H1 (cell line): ENCODE results near the gene CCT6B. TPM values are rescaled to one million over a fixed set of nuclear protein-coding genes. Genes with fewer than 3 reads are reported as not detected.
A peak's percentile ranks its signal among the peaks of the same experiment; 100 is the strongest.

ENCODE experiments used
- EGR1 ChIP-seq: IDR thresholded peaks from 2 replicates; pipeline ENCODE4 v1.6.1; 2011; ENCODE audit warnings: low read depth, low read length, borderline replicate concordance
- GABPA ChIP-seq: IDR thresholded peaks from 2 replicates; pipeline ENCODE4 v1.6.1; 2011; ENCODE audit warnings: mild to moderate bottlenecking, low read length, moderate library complexity, borderline replicate concordance; ENCODE audit not compliant: insufficient read depth
- HDAC6 ChIP-seq: IDR thresholded peaks from one replicate; pipeline ENCODE4 v1.7.1; 2012; ENCODE audit warnings: low read depth, mild to moderate bottlenecking, inconsistent platforms, low read length, moderate library complexity
- RBBP5 ChIP-seq: IDR thresholded peaks from 2 replicates; pipeline ENCODE4 v1.7.1; 2012; ENCODE audit warnings: low read depth, mild to moderate bottlenecking, inconsistent platforms, low read length, moderate library complexity, borderline replicate concordance
- RXRA ChIP-seq: IDR thresholded peaks from 2 replicates; pipeline ENCODE4 v1.6.1; 2011; ENCODE audit warnings: low read depth, mild to moderate bottlenecking, low read length, moderate library complexity; ENCODE audit not compliant: insufficient read depth
- SP2 ChIP-seq: IDR thresholded peaks from 2 replicates; pipeline ENCODE4 v1.6.1; 2012; ENCODE audit warnings: mild to moderate bottlenecking, low read length, inconsistent platforms
- SRF ChIP-seq: IDR thresholded peaks from 2 replicates; pipeline ENCODE4 v1.6.1; 2011; ENCODE audit warnings: mild to moderate bottlenecking, low read depth, low read length, moderate library complexity
- TEAD4 ChIP-seq: IDR thresholded peaks from 2 replicates; pipeline ENCODE4 v1.6.1; 2012; ENCODE audit warnings: low read depth, low read length, inconsistent platforms, mixed read lengths
- ZNF274 ChIP-seq: IDR thresholded peaks from 2 replicates; pipeline ENCODE4 v1.7.0; 2012; ENCODE audit warnings: low read length, borderline replicate concordance; ENCODE audit errors: extremely low read depth
- polyA plus RNA-seq, 7 experiments: library from polyadenylated mRNA; depleted of rRNA in 3 of 7; stranded (reverse) in 5 of 7; unstranded in 2 of 7; fragments of >200 nt in 5 of 7; fragments of 200-250 nt in 2 of 7; gene quantifications; 1 replicate in 5 of 7; 2 replicates in 1 of 7; 4 replicates in 1 of 7; pipeline versions ENCODE4 v1.2.1 to v1.2.3, GENCODE V29; 2011 to 2013; ENCODE audit warnings: missing spikeins in 2 of 7, mixed read lengths in 2 of 7
- total RNA-seq: library from RNA; stranded (reverse); fragmentation: NEBNext Ultra II Directional; extraction: Animal tissue kit (Norgen Biotek cat#: 25700); gene quantifications from 2 replicates; pipeline ENCODE4 v1.2.1, GENCODE V29; 2021
- TF ChIP-seq, protein P1 (sequence below): fragments of 300-600 bp; sonication (generic); IDR thresholded peaks from 2 replicates; pipeline ENCODE4 v1.7.1; 2012; ENCODE audit warnings: low read length, moderate library complexity, mild to moderate bottlenecking, inconsistent platforms; ENCODE audit not compliant: insufficient replicate concordance

Gene CCT6B
- total and polyA plus RNA-seq, 2 of the 8 experiments (the other 6 are each of a cell fraction or from before 2014, with no cell fraction given) = 0.67 to 1.3 TPM

GRCh38 chr17:34980681-34981537 is 19.6 kb upstream of the CCT6B start (continued):
- TF ChIP-seq RXRA (no peak), SP2 (no peak), HDAC6 (no peak), RBBP5 (peak; percentile 24; the same call in 1 of the 2 replicates), GABPA (no peak), SRF (no peak), ZNF274 (no peak), EGR1 (no peak), TEAD4 (no peak)
- TF ChIP-seq, protein P1, sequence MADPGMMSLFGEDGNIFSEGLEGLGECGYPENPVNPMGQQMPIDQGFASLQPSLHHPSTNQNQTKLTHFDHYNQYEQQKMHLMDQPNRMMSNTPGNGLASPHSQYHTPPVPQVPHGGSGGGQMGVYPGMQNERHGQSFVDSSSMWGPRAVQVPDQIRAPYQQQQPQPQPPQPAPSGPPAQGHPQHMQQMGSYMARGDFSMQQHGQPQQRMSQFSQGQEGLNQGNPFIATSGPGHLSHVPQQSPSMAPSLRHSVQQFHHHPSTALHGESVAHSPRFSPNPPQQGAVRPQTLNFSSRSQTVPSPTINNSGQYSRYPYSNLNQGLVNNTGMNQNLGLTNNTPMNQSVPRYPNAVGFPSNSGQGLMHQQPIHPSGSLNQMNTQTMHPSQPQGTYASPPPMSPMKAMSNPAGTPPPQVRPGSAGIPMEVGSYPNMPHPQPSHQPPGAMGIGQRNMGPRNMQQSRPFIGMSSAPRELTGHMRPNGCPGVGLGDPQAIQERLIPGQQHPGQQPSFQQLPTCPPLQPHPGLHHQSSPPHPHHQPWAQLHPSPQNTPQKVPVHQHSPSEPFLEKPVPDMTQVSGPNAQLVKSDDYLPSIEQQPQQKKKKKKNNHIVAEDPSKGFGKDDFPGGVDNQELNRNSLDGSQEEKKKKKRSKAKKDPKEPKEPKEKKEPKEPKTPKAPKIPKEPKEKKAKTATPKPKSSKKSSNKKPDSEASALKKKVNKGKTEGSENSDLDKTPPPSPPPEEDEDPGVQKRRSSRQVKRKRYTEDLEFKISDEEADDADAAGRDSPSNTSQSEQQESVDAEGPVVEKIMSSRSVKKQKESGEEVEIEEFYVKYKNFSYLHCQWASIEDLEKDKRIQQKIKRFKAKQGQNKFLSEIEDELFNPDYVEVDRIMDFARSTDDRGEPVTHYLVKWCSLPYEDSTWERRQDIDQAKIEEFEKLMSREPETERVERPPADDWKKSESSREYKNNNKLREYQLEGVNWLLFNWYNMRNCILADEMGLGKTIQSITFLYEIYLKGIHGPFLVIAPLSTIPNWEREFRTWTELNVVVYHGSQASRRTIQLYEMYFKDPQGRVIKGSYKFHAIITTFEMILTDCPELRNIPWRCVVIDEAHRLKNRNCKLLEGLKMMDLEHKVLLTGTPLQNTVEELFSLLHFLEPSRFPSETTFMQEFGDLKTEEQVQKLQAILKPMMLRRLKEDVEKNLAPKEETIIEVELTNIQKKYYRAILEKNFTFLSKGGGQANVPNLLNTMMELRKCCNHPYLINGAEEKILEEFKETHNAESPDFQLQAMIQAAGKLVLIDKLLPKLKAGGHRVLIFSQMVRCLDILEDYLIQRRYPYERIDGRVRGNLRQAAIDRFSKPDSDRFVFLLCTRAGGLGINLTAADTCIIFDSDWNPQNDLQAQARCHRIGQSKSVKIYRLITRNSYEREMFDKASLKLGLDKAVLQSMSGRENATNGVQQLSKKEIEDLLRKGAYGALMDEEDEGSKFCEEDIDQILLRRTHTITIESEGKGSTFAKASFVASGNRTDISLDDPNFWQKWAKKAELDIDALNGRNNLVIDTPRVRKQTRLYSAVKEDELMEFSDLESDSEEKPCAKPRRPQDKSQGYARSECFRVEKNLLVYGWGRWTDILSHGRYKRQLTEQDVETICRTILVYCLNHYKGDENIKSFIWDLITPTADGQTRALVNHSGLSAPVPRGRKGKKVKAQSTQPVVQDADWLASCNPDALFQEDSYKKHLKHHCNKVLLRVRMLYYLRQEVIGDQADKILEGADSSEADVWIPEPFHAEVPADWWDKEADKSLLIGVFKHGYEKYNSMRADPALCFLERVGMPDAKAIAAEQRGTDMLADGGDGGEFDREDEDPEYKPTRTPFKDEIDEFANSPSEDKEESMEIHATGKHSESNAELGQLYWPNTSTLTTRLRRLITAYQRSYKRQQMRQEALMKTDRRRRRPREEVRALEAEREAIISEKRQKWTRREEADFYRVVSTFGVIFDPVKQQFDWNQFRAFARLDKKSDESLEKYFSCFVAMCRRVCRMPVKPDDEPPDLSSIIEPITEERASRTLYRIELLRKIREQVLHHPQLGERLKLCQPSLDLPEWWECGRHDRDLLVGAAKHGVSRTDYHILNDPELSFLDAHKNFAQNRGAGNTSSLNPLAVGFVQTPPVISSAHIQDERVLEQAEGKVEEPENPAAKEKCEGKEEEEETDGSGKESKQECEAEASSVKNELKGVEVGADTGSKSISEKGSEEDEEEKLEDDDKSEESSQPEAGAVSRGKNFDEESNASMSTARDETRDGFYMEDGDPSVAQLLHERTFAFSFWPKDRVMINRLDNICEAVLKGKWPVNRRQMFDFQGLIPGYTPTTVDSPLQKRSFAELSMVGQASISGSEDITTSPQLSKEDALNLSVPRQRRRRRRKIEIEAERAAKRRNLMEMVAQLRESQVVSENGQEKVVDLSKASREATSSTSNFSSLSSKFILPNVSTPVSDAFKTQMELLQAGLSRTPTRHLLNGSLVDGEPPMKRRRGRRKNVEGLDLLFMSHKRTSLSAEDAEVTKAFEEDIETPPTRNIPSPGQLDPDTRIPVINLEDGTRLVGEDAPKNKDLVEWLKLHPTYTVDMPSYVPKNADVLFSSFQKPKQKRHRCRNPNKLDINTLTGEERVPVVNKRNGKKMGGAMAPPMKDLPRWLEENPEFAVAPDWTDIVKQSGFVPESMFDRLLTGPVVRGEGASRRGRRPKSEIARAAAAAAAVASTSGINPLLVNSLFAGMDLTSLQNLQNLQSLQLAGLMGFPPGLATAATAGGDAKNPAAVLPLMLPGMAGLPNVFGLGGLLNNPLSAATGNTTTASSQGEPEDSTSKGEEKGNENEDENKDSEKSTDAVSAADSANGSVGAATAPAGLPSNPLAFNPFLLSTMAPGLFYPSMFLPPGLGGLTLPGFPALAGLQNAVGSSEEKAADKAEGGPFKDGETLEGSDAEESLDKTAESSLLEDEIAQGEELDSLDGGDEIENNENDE = no peak
